ENCODE data around the gene ATF7IP2. TPM values are rescaled to one million over a fixed set of nuclear protein-coding genes. Genes with fewer than 3 reads are reported as not detected.
"Not testable (repeated sequence)": the region's sequence is repeated elsewhere in the genome, so short reads cannot be mapped to it uniquely, and the experiment has no call there.

The ATF7IP2 gene
- total and polyA plus RNA-seq, 12 donors: 16.2 to 97.6 (median 71.9) TPM

- H3K4me1 ChIP-seq (replicated peaks in 1 of 2): no peaks in the 10 kb centered on the region
- WGBS, 4 donors: 76 to 88% (median 85%) methylated on average over 5 of the region's 5 CpGs
- H3K27ac ChIP-seq: no peak overlapping the region
- no peaks in the 10 kb centered on the region for H3K27me3 ChIP-seq
- intact Hi-C loops (cut with DNase I): no loop called here
- no peak for DNase-seq
- H3K4me3 ChIP-seq: no peak overlapping the region
- H3K36me3 ChIP-seq (replicated peaks in 1 of 2): no peaks in the 10 kb centered on the region
- H3K9me3 ChIP-seq (replicated peaks in 1 of 3): no peaks in the 10 kb centered on the region
- TF ChIP-seq CTCF (IDR thresholded peaks at IDR 0.05) (no peak), POLR2A (IDR thresholded peaks at IDR 0.05) (no peak)
These were observed 36.0 kb upstream of the ATF7IP2 start for GRCh38 chr16:10349851-10350250.

- no peaks in the 10 kb centered on the region for H3K4me1 ChIP-seq (replicated peaks in 1 of 2)
- intact Hi-C loops (cut with DNase I): no loop called here
- H3K27ac ChIP-seq: no peak overlapping the region
- TF ChIP-seq CTCF (IDR thresholded peaks at IDR 0.05) (no peak), POLR2A (IDR thresholded peaks at IDR 0.05) (no peak)
- H3K27me3 ChIP-seq: no peaks in the 10 kb centered on the region
- no peaks in the 10 kb centered on the region for H3K36me3 ChIP-seq (replicated peaks in 1 of 2)
- no peak overlapping the region for H3K4me3 ChIP-seq
- DNase-seq: no peak
- no peaks in the 10 kb centered on the region for H3K9me3 ChIP-seq (replicated peaks in 1 of 3)
- 27 to 46% (median 40%) methylated on average over 2 of the region's 2 CpGs for WGBS, 4 donors
These were observed 33.6 kb upstream of the ATF7IP2 start for GRCh38 chr16:10352262-10352661.

- no peak for DNase-seq
- intact Hi-C loops (cut with DNase I): no loop called here
- 94 to 96% (median 96%) methylated on average over 13 to 23 of the region's 23 CpGs for WGBS, 4 donors
- TF ChIP-seq POLR2A (IDR thresholded peaks at IDR 0.05): no peak
- no peak for TF ChIP-seq CTCF (IDR thresholded peaks at IDR 0.05)
- no peaks in the 10 kb centered on the region for H3K9me3 ChIP-seq (replicated peaks in 1 of 3)
- H3K4me3 ChIP-seq: no peak overlapping the region
- no peak overlapping the region for H3K27ac ChIP-seq
- no peaks in the 10 kb centered on the region for H3K27me3 ChIP-seq
- H3K4me1 ChIP-seq (replicated peaks in 1 of 2): no peaks in the 10 kb centered on the region
- no peaks in the 10 kb centered on the region for H3K36me3 ChIP-seq (replicated peaks in 1 of 2)
These were observed 30.3 kb upstream of the ATF7IP2 start for GRCh38 chr16:10355589-10355988.

GRCh38 chr16:10356870-10357842 is 28.7 kb upstream of the ATF7IP2 start:
- H3K27ac ChIP-seq: no peak overlapping the region

GRCh38 chr16:10361747-10362076 is 24.1 kb upstream of the ATF7IP2 start:
- H3K27ac ChIP-seq; H3K27me3 ChIP-seq; intact Hi-C loops (cut with DNase I); H3K4me3 ChIP-seq; H3K4me1 ChIP-seq (replicated peaks in 1 of 2); DNase-seq; H3K9me3 ChIP-seq (replicated peaks in 1 of 3); H3K36me3 ChIP-seq (replicated peaks in 1 of 2): not testable (repeated sequence)
- 91 to 97% (median 95%) methylated on average over 8 of the region's 8 CpGs for WGBS, 4 donors

More at GRCh38 chr16:10356870-10357842, 28.7 kb upstream of the ATF7IP2 start:
- no peaks in the 10 kb centered on the region for H3K27me3 ChIP-seq
- no peak overlapping the region for H3K4me3 ChIP-seq
- no peaks in the 10 kb centered on the region for H3K36me3 ChIP-seq (replicated peaks in 1 of 2)
- no peaks in the 10 kb centered on the region for H3K9me3 ChIP-seq (replicated peaks in 1 of 3)
- intact Hi-C loops (cut with DNase I): no loop called here
- DNase-seq: no peak
- no peaks in the 10 kb centered on the region for H3K4me1 ChIP-seq (replicated peaks in 1 of 2)
- WGBS, 4 donors: 82 to 86% (median 85%) methylated on average over 11 of the region's 11 CpGs
- no peak for TF ChIP-seq POLR2A (IDR thresholded peaks at IDR 0.05)
- TF ChIP-seq CTCF (IDR thresholded peaks at IDR 0.05): no peak

Data from adrenal gland (tissue), 12 donors.